Activated CD4-positive, CD25-positive, alpha-beta regulatory T cell treated with anti-CD3 and anti-CD28 coated beads, Interleukin-2, amount 50 U/mL, for 16 hours (primary cell): ENCODE results near the gene ABHD1.

Experiments
- DNase-seq: peaks from one replicate; pipeline ENCODE4 v3.0.0-alpha.2; 2020; ENCODE audit warnings: low read depth, low spot score

Gene ABHD1

GRCh38 chr2:27135478-27135955 is 11.9 kb downstream of the ABHD1 start:
- DNase-seq = no peak

GRCh38 chr2:27136751-27137150 is 13.1 kb downstream of the ABHD1 start:
- DNase-seq = no peak

GRCh38 chr2:27137322-27137935 is 13.8 kb downstream of the ABHD1 start:
- DNase-seq = no peak

GRCh38 chr2:27138111-27138510 is 14.5 kb downstream of the ABHD1 start:
- no peak for DNase-seq

GRCh38 chr2:27139310-27139709 is 15.7 kb downstream of the ABHD1 start, which contains the start of gene PRR30:
TSS of gene PRR30 (minus strand) at chr2:27139410. CDS start at chr2:27138329, 1,081 bp downstream.
- DNase-seq = no peak

- no peak for DNase-seq
Observed at GRCh38 chr2:27143285-27143684, 19.7 kb downstream of the ABHD1 start.

- DNase-seq = no peak
Observed at GRCh38 chr2:27145682-27146081, 22.1 kb downstream of the ABHD1 start.

GRCh38 chr2:27147935-27148334 is 24.3 kb downstream of the ABHD1 start:
- no peak for DNase-seq

- DNase-seq = no peak
Observed at GRCh38 chr2:27148801-27149439, 25.3 kb downstream of the ABHD1 start, which contains the start of gene TCF23. TSS of gene TCF23 (plus strand) at chr2:27149004. CDS start at chr2:27149134, 130 bp downstream.

- no peak for DNase-seq
Observed at GRCh38 chr2:27149570-27150405, 26.2 kb downstream of the ABHD1 start.

- no peak for DNase-seq
Observed at GRCh38 chr2:27150639-27151230, 27.1 kb downstream of the ABHD1 start.

- no peak for DNase-seq
Observed at GRCh38 chr2:27152102-27152795, 28.6 kb downstream of the ABHD1 start.

GRCh38 chr2:27152796-27153464 is 29.3 kb downstream of the ABHD1 start:
- no peak for DNase-seq

- no peak for DNase-seq
Observed at GRCh38 chr2:27154488-27154887, 30.9 kb downstream of the ABHD1 start.

- DNase-seq = no peak
Observed at GRCh38 chr2:27155069-27155520, 31.5 kb downstream of the ABHD1 start.

GRCh38 chr2:27158468-27158867 is 34.9 kb downstream of the ABHD1 start:
- DNase-seq = no peak

- DNase-seq = no peak
Observed at GRCh38 chr2:27159271-27159670, 35.7 kb downstream of the ABHD1 start.

GRCh38 chr2:27160191-27160590 is 36.6 kb downstream of the ABHD1 start:
- no peak for DNase-seq

GRCh38 chr2:27162151-27163121 is 38.8 kb downstream of the ABHD1 start:
- no peak for DNase-seq
